Measurements from ENCODE around the gene CASP8. TPM values are rescaled to one million over a fixed set of nuclear protein-coding genes. Genes with fewer than 3 reads are reported as not detected.

CASP8 gene
- total and polyA plus RNA-seq, 2 donors (not counting 1 experiment from before 2014, with no cell fraction given) = 76.7 to 120 TPM

DNA sequence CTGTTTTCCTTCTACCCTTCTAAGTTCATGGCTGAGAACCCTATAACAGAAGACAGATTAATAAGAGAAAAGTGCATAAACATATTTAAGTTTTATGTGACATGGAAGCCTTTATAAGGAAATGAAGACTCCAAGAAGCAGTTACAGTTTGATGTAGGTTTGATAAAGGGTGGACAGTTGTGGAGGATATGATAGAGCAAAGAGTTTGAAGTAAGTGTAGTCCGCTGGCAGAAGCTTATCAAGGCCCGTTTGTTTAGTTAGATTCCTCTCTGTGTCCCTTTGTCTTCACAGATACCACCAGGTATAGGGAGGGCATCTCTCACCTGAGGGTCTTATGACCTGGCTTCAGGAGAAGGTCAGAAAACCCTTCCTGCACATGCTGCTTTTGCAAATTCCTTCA, 10.4 kb upstream of the CASP8 start:
- POLR2A ChIA-PET = no interaction called here
- CTCF ChIA-PET = interaction anchor here (1.3 kb wide), 2 partner anchors 10 to 17 kb away, joined by 3 to 4 read pairs; partner anchors contain the start of gene CASP8
- Histone ChIP-seq H2AFZ (ENCODE audit: insufficient read depth, low read depth, low read length, poor library complexity, severe bottlenecking) (no peak overlapping the region), H3K36me3 (replicated peaks in 1 of 2; ENCODE audit: control extremely low read depth in 1 of 2, control insufficient read depth in 1 of 2, extremely low read depth in 1 of 2, insufficient read depth in 2 of 2, low read length in 1 of 2) (peaks cover 0 to 3% of the 10 kb centered on the region in 2 experiments), H3K9me3 (ENCODE audit: control extremely low read depth in 1 of 3, control insufficient read depth in 2 of 3, insufficient read depth in 1 of 3, low read length in 2 of 3) (no peaks in the 10 kb centered on the region), H3K9ac (ENCODE audit: low read length) (no peak overlapping the region), H4K20me1 (ENCODE audit: control insufficient read depth, insufficient read depth, low read length, poor library complexity, severe bottlenecking) (no peaks in the 10 kb centered on the region), H3K27me3 (replicated peaks in 1 of 4; ENCODE audit: control extremely low read depth in 1 of 4, control insufficient read depth in 3 of 4, insufficient read depth in 4 of 4, low read length in 3 of 4) (no peaks in the 10 kb centered on the region), H3K4me1 (ENCODE audit: control insufficient read depth in 2 of 2, insufficient read depth in 2 of 2, low read length in 2 of 2) (peaks cover 32 to 48% of the 10 kb centered on the region in 2 donors), H3K79me2 (ENCODE audit: control insufficient read depth, insufficient read depth, low read length) (peaks cover 95% of the 10 kb centered on the region), H3K27ac (ENCODE audit: low read length in 2 of 2) (no peak overlapping the region), H3K4me3 (ENCODE audit: control extremely low read depth in 1 of 5, extremely low read depth in 1 of 5, insufficient read depth in 1 of 5, low read depth in 2 of 5, low read length in 4 of 5) (no peak overlapping the region), H3K4me2 (replicated peaks; ENCODE audit: low read depth, low read length, poor library complexity, severe bottlenecking) (no peak overlapping the region)
- DNase-seq = no peak
- Mint-ChIP-seq H3K27me3 (no peaks in the 10 kb centered on the region), H3K27ac (peak overlapping the region; percentile 60), H3K9me3 (ENCODE audit: insufficient read depth) (no peaks in the 10 kb centered on the region), H3K4me3 (no peak overlapping the region), H3K4me1 (peaks cover 69% of the 10 kb centered on the region)
- intact Hi-C loops (cut with micrococcal nuclease) = no loop called here
- ATAC-seq (ENCODE audit: low read depth) = no peak
- WGBS (ENCODE audit: insufficient coverage) = 100% methylated on average over 2 of the region's 2 CpGs
- TF ChIP-seq, protein P1, sequence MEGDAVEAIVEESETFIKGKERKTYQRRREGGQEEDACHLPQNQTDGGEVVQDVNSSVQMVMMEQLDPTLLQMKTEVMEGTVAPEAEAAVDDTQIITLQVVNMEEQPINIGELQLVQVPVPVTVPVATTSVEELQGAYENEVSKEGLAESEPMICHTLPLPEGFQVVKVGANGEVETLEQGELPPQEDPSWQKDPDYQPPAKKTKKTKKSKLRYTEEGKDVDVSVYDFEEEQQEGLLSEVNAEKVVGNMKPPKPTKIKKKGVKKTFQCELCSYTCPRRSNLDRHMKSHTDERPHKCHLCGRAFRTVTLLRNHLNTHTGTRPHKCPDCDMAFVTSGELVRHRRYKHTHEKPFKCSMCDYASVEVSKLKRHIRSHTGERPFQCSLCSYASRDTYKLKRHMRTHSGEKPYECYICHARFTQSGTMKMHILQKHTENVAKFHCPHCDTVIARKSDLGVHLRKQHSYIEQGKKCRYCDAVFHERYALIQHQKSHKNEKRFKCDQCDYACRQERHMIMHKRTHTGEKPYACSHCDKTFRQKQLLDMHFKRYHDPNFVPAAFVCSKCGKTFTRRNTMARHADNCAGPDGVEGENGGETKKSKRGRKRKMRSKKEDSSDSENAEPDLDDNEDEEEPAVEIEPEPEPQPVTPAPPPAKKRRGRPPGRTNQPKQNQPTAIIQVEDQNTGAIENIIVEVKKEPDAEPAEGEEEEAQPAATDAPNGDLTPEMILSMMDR (IDR thresholded peaks at IDR 0.05) = no peak
- TF ChIP-seq EZH2 (IDR thresholded peaks at IDR 0.05; ENCODE audit: borderline replicate concordance, insufficient read depth, low read depth, low read length, poor library complexity, severe bottlenecking) = no peak

DNA sequence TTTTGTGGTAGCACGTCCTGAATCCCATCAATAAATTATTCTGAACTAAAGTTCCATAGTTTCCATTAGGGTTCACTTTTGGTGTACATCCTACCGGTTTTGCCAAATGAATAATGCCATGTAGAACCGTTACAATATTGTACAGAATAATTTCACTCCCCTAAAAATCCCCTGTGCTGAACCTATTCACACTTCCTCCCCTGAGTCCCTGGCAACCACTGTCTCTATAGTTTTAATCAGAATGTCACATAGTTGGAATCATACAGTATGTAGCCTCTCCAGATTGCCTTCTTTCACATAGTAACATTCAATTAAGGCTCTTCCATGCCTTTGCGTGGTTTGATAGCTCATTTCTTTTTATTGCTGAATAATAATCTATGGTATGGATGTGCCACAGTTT, 9.6 kb upstream of the CASP8 start:
- Mint-ChIP-seq H3K27ac (peak overlapping the region; percentile 51), H3K4me1 (peaks cover 66% of the 10 kb centered on the region), H3K9me3 (ENCODE audit: insufficient read depth) (no peaks in the 10 kb centered on the region), H3K4me3 (no peak overlapping the region), H3K27me3 (no peaks in the 10 kb centered on the region)
- Histone ChIP-seq H2AFZ (ENCODE audit: insufficient read depth, low read depth, low read length, poor library complexity, severe bottlenecking) (no peak overlapping the region), H3K4me2 (replicated peaks; ENCODE audit: low read depth, low read length, poor library complexity, severe bottlenecking) (no peak overlapping the region), H3K27me3 (replicated peaks in 1 of 4; ENCODE audit: control extremely low read depth in 1 of 4, control insufficient read depth in 3 of 4, insufficient read depth in 4 of 4, low read length in 3 of 4) (no peaks in the 10 kb centered on the region), H3K27ac (ENCODE audit: low read length in 2 of 2) (no peak overlapping the region), H3K9ac (ENCODE audit: low read length) (no peak overlapping the region), H3K79me2 (ENCODE audit: control insufficient read depth, insufficient read depth, low read length) (peaks cover 96% of the 10 kb centered on the region), H3K9me3 (ENCODE audit: control extremely low read depth in 1 of 3, control insufficient read depth in 2 of 3, insufficient read depth in 1 of 3, low read length in 2 of 3) (no peaks in the 10 kb centered on the region), H3K36me3 (replicated peaks in 1 of 2; ENCODE audit: control extremely low read depth in 1 of 2, control insufficient read depth in 1 of 2, extremely low read depth in 1 of 2, insufficient read depth in 2 of 2, low read length in 1 of 2) (peaks cover 0 to 3% of the 10 kb centered on the region in 2 experiments), H3K4me3 (ENCODE audit: control extremely low read depth in 1 of 5, extremely low read depth in 1 of 5, insufficient read depth in 1 of 5, low read depth in 2 of 5, low read length in 4 of 5) (no peak overlapping the region), H3K4me1 (ENCODE audit: control insufficient read depth in 2 of 2, insufficient read depth in 2 of 2, low read length in 2 of 2) (peaks cover 25 to 42% of the 10 kb centered on the region in 2 donors), H4K20me1 (ENCODE audit: control insufficient read depth, insufficient read depth, low read length, poor library complexity, severe bottlenecking) (no peaks in the 10 kb centered on the region)
- ChIA-PET POLR2A (no interaction called here), CTCF (interaction anchor here (0.9 to 2.2 kb wide), 3 partner anchors 13 to 29 kb away, joined by 3 to 8 read pairs (median 3); no protein-coding TSS in a partner anchor)
- ATAC-seq (ENCODE audit: low read depth) (no peak), DNase-seq (no peak)
- no peak for TF ChIP-seq EZH2 (IDR thresholded peaks at IDR 0.05; ENCODE audit: borderline replicate concordance, insufficient read depth, low read depth, low read length, poor library complexity, severe bottlenecking)
- TF ChIP-seq, protein P1 (IDR thresholded peaks at IDR 0.05) = no peak
- 75% methylated on average over 2 of the region's 4 CpGs for whole genome bisulfite sequencing (ENCODE audit: insufficient coverage)
- intact Hi-C loops (cut with micrococcal nuclease) = no loop called here

All from B cell (primary cell).